NCI-H2029 (cell line): ENCODE measurements around the gene FRAT2.

Experiments used
- DNase-seq: peaks from one replicate; lab custom pipeline; 2025; lab: John Stamatoyannopoulos, UW

The FRAT2 gene

GRCh38 chr10:97325754-97326153 is 8.8 kb downstream of the FRAT2 start:
- DNase-seq: no peak

- no peak for DNase-seq
Observed at GRCh38 chr10:97323501-97323900, 11.0 kb downstream of the FRAT2 start.

- DNase-seq: peak; percentile 55
Observed at GRCh38 chr10:97321804-97322190, 12.7 kb downstream of the FRAT2 start.

- peak; percentile 46 for DNase-seq
Observed at GRCh38 chr10:97321032-97321803, 13.3 kb downstream of the FRAT2 start.

GRCh38 chr10:97320480-97321031 is 14.0 kb downstream of the FRAT2 start:
- DNase-seq: peak; percentile 33

GRCh38 chr10:97319671-97320479 is 14.7 kb downstream of the FRAT2 start:
- no peak for DNase-seq

GRCh38 chr10:97318772-97319651 is 15.5 kb downstream of the FRAT2 start, which contains the start of gene FRAT1:
Gene FRAT1, plus strand, starts transcription at chr10:97319271. Its CDS starts 183 bp downstream, at chr10:97319454.
- peak; percentile 49 for DNase-seq

GRCh38 chr10:97314671-97315070 is 19.9 kb downstream of the FRAT2 start:
- no peak for DNase-seq

GRCh38 chr10:97312897-97313296 is 21.6 kb downstream of the FRAT2 start:
- DNase-seq: no peak

- no peak for DNase-seq
Observed at GRCh38 chr10:97311111-97311626, 23.4 kb downstream of the FRAT2 start.

GRCh38 chr10:97307866-97308780 is 26.4 kb downstream of the FRAT2 start:
- no peak for DNase-seq

- no peak for DNase-seq
Observed at GRCh38 chr10:97307441-97307840, 27.1 kb downstream of the FRAT2 start.

- DNase-seq: no peak
Observed at GRCh38 chr10:97302088-97302791, 32.3 kb downstream of the FRAT2 start.

GRCh38 chr10:97300980-97301379 is 33.5 kb downstream of the FRAT2 start:
- no peak for DNase-seq

- DNase-seq: no peak
Observed at GRCh38 chr10:97298223-97298571, 36.3 kb downstream of the FRAT2 start.

- no peak for DNase-seq
Observed at GRCh38 chr10:97297556-97298222, 36.8 kb downstream of the FRAT2 start.

- DNase-seq: no peak
Observed at GRCh38 chr10:97292862-97293198, 41.7 kb downstream of the FRAT2 start.

GRCh38 chr10:97292097-97292861 is 42.2 kb downstream of the FRAT2 start, which contains the start of gene ARHGAP19:
Gene ARHGAP19, minus strand, starts transcription at chr10:97292637. Its CDS starts 10 bp downstream, at chr10:97292627.
- DNase-seq: peak; percentile 95
